NOMO-1 treated with dmso at 0.1 percent for 144 hours (cell line): Measurements from ENCODE around the gene MPV17.
"Not testable (repeated sequence)": the region's sequence is repeated elsewhere in the genome, so short reads cannot be mapped to it uniquely, and the experiment has no call there.

Source experiments
- DNase-seq: peaks from one replicate; lab custom pipeline; 2025; ENCODE audit not compliant: unreplicated experiment; lab: John Stamatoyannopoulos, UW

MPV17 gene, protein sequence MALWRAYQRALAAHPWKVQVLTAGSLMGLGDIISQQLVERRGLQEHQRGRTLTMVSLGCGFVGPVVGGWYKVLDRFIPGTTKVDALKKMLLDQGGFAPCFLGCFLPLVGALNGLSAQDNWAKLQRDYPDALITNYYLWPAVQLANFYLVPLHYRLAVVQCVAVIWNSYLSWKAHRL

DNA sequence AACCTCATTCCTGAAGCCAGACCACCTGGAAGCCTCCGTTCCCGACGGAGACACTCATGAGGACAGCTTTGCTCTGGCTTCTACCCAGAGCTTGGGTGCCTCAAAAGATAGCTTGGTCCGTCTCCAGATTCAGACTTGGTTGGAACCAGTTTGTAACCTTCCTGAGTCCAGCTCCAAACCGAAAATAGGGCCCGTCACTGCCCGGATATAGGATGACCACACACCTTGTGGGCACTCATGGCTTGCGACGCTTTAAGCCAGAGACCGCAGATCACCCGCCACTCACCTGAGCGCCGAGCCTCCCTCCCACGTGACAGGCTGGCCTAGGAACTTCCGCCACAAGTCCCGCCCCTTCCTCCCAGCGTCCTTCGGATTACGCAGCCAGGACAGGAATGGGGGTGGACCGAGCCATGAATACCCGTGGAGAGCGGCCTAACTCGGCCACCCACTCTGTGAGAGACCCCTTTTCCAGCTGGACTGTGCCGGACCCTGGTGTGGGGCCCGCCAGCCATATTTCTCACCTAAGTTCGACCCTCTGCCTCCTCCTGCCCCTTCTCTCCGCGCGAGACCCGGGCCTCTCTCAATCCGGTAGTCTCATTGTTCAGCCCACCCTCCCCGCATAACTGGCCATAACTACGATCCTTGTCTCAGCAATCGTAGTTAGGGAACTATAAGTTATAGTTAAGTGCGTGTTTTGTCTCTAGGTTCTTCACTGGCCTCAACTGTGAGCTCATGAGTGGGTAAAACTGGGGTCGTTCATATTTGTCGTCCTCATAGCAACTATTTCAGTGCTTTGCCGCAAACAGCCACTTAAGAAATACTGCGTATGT is at the start of gene MPV17:
MPV17 (minus strand) TSS at position 332 of the 830 bp plus-strand sequence. CDS start 580 bp downstream, outside the sequence.
- DNase-seq, result peak; percentile 82

DNA sequence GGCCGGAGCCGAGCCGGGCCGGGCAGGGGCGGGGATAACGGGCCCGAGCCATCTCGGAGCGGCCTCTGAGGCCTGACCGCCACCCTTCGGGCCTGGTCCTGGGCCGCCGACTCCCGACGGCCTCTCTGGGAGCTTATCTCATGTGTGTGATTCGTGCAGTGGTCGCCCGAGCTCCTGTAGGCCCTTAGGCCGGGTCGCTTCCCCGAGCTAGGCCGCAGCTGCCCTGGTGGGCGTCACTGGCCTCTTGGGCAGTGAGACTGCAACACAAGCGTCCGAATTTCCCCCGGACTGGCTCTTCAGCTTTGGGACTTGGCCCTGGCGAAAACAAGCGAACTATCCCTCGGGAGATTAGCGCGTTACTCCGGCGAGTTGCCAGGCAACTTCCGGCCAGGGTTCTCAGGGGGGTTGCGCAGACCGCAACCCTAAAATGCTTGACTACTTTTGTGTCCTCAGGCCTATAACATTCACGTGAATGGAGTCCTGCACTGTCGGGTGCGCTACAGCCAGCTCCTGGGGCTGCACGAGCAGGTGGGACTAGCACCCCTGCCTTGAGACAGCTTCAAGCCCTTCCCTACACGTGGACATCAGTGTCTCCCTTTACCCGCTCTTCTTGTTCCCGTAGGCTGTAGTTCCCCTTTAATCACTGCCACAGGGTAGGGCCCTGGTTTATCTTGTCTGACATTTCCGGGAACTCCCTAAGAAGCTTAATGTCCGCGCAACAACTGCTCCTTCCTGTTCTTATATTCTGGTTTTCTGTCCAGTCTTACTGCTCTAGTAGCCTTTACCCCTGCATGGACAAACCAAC is 48.1 kb upstream of the MPV17 start:
- DNase-seq, result peak; percentile 82

DNA sequence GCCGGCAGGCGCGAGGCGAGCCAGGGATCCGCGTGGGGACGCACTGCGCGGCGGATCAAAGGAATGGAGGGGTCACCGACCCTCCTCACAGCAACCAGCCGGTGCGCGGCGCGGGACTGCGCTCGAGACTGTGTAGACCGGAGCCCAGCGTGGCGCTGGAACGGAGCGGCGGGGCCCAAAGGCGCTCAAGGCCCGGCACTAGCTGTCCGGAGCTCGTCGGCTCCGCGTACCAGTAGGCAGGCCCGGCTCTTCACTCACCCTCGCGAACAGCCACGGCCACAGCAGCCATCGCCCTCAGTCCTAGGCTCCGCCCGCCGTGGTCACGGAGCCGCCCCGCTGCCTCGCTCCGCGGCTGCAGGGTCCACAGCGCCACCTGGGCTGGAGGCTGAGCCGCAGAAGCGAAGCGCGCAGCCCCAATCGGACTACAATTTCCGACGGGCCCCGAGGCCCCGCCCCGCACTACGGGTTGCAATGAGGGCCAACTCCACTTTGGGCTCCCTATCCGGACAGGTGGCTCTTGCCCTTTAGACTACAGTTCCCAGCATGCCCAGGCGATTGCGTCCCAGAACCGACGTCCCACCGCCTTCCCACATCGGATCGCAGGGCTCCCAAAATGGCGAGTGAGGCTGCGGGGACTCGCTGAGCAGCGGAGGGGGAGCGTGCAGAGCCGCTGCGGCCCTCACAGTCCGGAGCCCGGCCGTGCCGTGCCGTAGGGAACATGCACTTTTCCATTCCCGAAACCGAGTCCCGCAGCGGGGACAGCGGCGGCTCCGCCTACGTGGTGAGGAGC is 47.3 kb upstream of the MPV17 start, which contains the start of the genes EIF2B4 and SNX17:
EIF2B4 (minus strand) TSS at position 313 of the 790 bp plus-strand sequence; CDS start at position 289, 24 bp downstream.
SNX17 (plus strand) TSS at position 591 of the 790 bp plus-strand sequence; CDS start at position 719, 128 bp downstream.
- peak; percentile 98 for DNase-seq

DNA sequence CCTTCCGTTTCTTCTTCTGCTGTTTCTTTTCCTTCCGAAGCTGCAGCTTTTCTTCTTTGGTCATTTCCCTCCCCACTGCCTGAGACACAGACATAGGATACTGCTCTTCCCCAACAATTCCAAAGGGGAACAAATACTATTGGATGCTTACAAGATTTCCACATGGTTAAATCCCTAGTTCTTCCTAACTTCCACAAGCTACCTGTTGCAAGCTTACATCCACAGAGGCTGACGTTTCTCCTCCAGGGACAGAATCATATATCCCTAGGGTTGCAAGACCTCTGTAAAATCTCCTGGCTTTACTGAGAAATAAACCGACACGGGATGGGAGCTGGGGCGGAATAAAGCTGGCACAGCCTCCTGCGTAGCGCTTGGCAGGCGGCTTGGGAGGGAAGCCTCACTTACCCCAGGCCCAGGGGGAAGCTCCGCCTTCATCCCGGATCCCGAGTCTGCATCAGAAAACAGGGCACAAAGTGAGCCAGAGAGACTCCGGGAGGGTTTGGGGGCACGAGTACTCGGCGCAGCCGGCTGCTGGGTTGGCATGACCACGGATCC is 46.7 kb upstream of the MPV17 start:
- DNase-seq, result peak; percentile 2

DNA sequence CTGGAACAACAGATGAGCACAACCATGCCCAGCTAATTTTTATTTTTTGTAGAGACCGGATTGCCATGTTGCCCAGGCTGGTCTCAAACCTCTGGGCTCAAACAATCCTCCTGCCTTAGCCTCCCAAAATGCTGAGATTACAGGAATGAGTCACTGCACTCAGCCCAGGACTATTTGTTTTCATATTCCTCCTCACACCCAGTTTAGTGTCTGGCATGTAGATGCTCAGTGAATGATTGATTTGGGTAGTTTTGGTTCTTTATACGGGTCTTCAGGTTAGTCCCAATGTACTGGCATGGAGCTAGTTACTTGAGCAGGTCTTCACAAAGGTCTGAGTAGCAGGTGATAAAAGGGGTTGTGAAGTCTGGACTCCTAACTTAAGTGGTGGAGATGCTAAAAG is 41.0 kb upstream of the MPV17 start:
- DNase-seq, result no peak

DNA sequence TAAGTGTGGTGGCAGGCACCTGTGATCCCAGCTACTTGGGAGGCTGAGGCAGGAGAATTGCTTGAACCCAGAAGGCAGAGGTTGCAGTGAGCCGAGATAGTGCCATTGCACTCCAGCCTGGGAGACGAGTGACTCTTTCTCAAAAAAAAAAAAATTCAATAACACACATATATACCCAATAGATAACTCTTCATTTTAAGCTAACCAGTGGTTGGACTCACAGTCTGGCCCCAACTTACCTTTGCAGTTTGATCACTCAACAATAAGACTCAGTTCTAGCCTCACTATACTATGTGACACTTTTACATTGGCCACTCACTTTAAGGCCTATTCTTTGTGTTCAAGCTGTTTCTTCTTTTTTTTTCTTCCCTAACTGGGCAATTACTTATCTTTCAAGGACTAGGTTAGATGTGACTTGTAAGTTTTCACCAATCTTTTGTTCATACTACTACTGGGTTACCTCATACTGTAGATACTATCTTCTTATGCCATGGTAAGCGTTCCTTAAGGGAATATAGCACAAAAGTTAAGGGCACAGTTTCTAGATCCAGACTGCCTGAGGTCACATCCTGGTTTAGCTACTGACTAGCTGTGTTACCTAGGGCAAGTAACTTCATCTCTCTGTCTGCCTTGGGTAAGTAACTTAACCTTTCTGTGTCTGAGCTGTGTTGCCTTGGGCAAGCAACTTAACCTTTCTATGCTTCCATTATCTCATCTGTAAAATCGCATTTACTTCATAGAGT is 40.0 kb upstream of the MPV17 start:
- no peak for DNase-seq

DNA sequence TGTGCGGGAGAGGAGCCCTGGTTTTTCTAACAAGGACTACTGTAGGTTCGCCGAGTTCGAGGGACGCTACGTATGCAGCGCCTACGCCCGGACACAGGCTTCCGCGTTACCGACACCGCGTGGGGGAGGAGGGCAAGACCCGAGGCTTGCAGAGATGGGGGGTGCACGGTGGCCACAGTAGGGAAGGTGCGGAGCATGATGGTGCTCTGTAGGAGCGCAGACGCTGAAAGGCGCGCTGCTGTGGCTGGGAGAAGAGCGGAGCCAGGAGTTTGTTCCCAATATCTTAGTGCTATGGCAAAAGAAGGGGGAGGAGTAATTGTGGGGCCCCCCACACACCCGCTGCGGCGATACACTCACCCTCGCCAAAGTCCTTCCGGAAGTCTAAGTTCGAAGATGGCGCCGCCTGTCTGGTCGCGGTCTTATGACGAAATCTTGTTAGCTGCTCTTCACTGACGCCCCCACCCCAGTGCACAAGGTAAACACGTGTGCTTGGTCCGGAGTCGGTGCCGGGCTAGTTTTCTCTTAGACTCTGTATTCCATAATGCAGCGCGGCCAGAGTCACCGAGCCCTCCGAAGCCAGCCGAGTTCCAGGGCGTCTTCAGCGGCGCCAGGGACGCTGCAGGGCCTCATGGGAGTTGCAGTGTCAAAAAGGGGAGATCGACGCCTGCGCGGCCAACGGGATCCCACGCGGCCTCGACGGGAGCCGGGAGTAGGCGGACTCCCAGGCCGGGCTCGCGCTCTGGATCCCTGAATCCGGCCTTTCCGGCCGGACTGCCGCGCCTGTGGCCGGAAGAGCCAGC is 33.7 kb upstream of the MPV17 start, which contains the start of gene GTF3C2:
GTF3C2 (minus strand) TSS at position 383 of the 800 bp plus-strand sequence. CDS start 13,210 bp downstream, outside the sequence.
- peak; percentile 91 for DNase-seq

DNA sequence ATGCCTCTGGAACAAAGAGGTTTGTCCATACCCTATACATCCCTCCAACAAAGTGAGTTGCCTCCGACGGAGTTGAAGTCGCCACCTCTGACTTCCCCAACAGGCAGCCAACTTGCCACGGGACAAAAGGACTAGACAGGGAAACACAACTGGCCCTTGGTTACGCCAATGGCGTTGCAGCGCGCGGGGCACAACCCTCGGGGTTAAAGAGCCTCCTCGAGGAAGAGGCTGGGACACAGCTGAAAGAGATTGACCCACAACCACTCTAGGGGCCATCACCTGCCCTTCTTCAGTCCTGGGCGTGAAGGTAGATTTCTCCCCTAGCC is 33.1 kb upstream of the MPV17 start:
- DNase-seq, result peak; percentile 73

DNA sequence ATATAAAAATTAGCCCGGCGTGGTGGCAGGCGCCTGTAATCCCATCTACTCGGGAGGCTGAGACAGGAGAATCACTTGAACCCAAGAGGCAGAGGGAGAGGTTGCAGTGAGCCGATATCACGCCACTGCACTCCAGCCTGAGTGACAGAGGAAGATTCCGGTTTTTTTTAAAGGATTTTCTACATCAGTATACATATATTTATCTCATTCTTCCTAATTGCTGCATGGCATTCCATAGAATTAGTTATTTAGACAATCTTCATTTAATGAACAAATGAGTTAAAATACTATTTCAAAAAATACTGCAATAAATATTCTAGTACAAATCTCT is 31.7 kb upstream of the MPV17 start:
- no peak for DNase-seq

DNA sequence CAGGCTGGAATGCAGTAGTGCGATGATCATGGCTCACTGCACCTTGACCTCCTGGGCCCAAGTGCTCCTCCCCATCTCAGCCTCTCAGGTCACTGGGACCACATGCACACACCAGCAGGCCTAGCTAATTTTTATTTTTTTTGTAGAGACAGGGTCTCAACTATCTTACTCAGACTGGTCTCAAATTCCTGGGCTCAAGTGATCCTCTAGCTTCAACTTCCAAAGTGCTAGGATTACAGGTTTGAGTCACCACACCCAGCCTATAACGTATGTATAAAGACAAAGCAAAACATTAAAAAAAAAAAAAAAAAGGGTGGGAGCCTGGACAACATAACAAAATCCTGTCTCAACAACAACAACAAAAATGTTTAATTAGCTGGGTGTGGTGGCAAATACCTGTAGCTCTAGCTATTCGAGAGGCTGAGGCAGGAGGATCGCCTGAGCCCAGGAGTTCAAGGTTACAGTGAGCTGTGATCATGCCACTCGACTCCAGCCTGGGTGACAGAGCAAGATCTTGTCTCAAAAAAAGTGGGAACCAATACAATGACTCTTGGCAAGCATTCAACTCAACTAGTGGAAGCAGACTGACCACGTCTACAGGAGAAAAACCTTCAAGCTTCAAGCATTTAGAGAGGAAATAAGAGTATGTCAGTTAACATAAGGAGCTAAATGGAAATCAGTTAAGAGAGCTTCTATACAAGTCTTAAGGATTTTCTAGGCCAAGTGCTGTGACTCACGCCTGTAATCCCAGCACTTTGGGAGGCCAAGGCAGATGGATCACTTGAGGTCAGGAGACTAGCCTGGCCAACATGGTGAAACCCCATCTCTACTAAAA is 31.1 kb upstream of the MPV17 start:
- DNase-seq, result no peak

DNA sequence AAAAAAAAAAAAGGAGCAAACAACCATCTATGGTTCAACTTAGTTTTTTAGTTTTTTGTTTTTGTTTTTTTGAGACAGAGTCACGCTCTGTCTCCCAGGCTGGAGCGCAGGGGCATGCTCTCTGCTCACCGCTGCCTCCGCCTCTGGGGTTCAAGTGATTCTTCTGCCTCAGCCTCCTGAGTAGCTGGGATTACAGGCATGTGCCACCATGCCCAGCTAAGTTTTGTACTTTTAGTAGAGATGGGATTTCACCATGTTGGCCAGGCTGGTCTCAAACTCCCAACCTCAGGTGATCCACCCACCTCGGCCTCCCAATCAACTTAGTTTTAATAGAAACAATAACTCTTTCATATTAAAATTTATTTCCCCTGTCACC is 30.5 kb upstream of the MPV17 start:
- DNase-seq, result not testable (repeated sequence)

DNA sequence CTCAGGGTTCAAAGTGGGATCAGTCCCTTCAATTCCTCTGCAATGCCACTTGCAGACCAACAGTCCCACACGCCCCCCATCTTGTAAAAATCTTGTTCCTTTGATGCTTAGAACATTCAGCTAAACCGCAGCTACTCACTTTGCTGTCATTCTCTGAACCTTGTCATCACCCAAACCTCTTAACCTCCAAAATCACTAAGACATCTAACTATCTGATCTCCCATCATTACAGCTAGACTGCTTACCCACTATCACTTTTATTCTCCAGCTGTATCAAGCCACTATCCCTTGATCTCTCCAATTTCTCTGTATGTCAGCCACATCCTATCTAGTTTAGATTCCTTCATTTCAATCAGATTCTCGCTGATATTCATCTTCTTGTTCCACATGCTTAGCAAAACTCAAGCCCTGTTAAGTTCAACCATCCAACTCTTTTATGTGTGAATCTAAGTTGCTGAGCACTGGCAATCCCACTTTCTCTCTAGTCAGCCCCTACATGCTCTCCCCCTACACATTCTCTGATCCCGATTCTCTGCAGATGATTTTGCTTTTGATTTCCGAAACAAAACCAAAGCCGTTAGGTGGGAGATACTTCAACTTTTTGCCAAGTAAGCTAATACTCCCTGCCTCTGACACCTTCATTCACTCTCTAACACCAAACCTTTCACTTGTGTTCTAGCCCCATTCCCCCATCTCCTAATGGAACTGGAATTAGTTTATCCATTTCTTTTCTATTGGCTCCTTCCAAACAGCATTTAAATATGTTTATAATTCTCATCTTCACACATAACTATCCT is 29.1 kb upstream of the MPV17 start:
- DNase-seq, result no peak

DNA sequence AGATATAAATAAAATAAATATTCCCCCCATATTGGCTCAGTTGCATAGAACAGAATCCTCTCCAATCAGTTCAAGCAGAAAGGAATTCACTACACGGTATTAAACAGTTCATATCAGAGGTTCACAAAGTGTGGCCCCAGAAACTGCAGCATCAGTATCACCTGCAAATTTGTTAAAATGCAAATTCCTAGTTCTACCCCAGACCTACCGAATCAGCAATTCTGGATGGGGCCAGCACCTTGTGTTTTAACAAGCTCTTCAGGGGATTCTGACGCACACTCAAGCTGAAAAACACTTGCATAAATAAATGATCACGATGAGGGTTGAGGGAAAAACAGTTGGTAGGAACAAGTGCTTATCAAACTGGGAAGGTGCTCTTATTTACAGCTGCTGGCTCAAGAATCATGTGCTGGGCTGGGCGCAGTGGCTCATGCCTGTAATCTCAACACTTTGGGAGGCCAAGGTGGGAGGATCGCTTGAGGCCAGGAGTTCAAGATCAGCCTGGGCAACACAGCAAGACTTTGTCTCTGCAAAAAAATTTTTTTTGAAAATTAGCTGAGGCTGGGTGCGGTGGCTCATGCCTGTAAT is 27.3 kb upstream of the MPV17 start:
- no peak for DNase-seq

DNA sequence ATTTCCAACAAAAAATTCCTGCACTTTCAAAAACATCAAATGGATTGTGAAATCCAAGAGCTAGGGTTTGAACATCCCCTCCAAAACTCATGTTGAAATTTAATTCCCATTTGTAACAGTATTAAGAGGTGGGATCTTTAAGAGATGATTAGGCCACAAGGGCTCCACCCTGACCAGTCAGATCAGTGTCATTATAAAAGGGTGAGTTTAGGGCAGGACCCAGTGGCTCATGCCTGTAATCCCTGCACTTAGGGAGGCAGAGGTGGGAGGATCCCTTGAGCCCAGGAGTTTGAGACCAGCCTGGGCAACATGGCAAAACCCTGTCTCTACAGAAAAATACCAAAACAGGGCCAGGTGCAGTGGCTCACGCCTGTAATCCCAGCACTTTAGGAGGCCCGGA is 24.7 kb upstream of the MPV17 start:
- no peak for DNase-seq

DNA sequence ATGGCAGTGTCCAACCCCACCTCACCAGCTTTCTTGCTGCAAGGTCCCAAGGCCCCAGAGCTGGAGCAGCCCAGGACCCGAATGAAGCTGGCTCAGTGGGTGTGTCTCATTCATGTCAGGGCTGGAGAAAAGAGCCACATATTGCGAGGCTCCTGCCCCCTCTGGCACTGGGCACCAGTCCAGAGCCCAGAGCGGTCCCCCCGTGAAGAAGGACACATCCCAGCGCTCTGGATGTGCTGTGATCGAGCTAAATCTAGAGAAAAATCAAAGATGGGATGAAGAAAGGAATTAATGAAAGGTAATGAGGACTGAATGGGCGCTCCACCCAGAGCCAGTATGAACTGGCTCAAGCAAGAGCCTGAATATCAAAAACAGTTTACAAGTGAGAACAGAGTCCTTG is 13.3 kb upstream of the MPV17 start:
- DNase-seq, result no peak

DNA sequence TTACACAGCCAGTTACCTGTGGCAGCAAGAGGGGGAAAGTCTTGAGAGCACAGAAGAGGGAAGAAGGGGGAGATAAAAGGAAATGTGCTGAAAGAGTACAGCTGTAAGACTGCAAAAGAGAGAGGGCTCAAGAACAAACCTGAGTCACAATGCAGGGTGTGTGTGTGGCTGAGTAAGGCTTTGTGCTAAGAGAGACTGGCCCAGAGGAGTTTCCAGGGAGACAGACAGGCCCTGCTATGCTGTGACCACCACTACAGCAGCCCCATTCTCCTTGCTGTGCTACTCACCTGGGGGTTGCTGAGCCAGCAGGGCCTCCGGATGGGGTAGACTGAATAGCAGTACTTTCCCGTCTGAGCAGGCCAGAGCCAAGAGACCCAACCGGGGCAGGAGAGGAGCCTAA is 12.4 kb upstream of the MPV17 start:
- no peak for DNase-seq

DNA sequence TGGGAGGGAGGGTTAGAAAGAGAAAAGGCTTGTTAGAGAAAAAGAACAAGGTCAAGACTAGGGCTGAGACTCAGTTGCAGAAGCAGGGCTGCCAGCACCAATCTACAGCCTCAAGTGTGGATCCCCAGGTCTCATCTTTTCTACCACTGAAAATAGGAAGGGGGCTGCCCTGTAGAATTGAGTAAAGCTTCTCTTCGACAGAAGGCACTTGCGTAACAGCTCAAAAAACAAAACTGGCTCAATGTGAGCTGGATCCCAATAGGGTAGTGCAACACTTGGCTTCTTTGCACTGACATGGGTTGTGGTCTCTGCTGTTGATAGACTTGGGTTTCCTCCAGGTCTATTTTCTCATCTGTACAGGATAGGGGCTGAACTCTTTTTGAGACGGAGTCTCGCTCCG is 1.8 kb upstream of the MPV17 start:
- DNase-seq, result no peak
